SK-N-SH (cell line): ENCODE measurements around the gene TCF7L2.

Experiments
- EP300 ChIP-seq, 2 experiments: IDR thresholded peaks; 2 replicates each; pipeline versions ENCODE4 v1.4.0 to v1.6.1; 2012; ENCODE audit warnings: borderline replicate concordance in 1 of 2, low read depth in 1 of 2, low read length in 1 of 2
- EZH2phosphoT487 ChIP-seq: fragments of 200-600 bp; sonication (generic); IDR thresholded peaks from 2 replicates; pipeline ENCODE4 v1.6.1; 2017; ENCODE audit warnings: low read depth, mixed run types, mild to moderate bottlenecking, antibody characterized with exemption, moderate library complexity, borderline replicate concordance
- MXI1 ChIP-seq: IDR thresholded peaks from 2 replicates; pipeline ENCODE4 v1.6.1; 2012; ENCODE audit warnings: mild to moderate bottlenecking, low read depth, low read length, improper control_type of control experiment
- POLR2AphosphoS5 ChIP-seq: IDR thresholded peaks from 2 replicates; pipeline ENCODE4 v1.6.1; 2012; ENCODE audit warnings: low read depth, low read length

- TF ChIP-seq EP300 (IDR thresholded peaks at IDR 0.05; ENCODE audit: borderline replicate concordance in 1 of 2, low read depth in 1 of 2, low read length in 1 of 2) (no peak), EZH2phosphoT487 (no peak), POLR2AphosphoS5 (no peak), MXI1 (no peak)
Observed at GRCh38 chr10:113019096-113019495, 69.0 kb downstream of the TCF7L2 start.
